Mucosa of descending colon (tissue), 3 donors: ENCODE data around the gene FAM98B. TPM values are rescaled to one million over a fixed set of nuclear protein-coding genes. Genes with fewer than 3 reads are reported as not detected.

Source experiments
- ATAC-seq: fragments of 200-7000 bp; cut with Tn5 transposase; one replicate; pipeline ENCODE4 v1.9.1; 2020; ENCODE audit warnings: mild to moderate bottlenecking, moderate library complexity
- DNase-seq, 3 donors: peaks; one replicate each; pipeline ENCODE4 v3.0.0-alpha.2; 2020
- H3K36me3 ChIP-seq: fragments of 200-600 bp; one replicate; pipeline ENCODE4 v1.8.0; 2021; ENCODE audit warnings: low read depth, mild to moderate bottlenecking
- H3K4me1 ChIP-seq: fragments of 200-600 bp; one replicate; pipeline ENCODE4 v1.8.0; 2021; ENCODE audit warnings: low read depth, mild to moderate bottlenecking
- H3K4me3 ChIP-seq: fragments of 200-600 bp; one replicate; pipeline ENCODE4 v1.8.0; 2021; ENCODE audit warnings: mild to moderate bottlenecking
- H3K9me3 ChIP-seq: fragments of 200-600 bp; one replicate; pipeline ENCODE4 v1.8.0; 2021; ENCODE audit warnings: mild to moderate bottlenecking
- CTCF ChIP-seq: fragments of 200-600 bp; IDR thresholded peaks from one replicate; pipeline ENCODE4 v1.8.0; 2022; ENCODE audit warnings: antibody characterized with exemption, mild to moderate bottlenecking
- intact Hi-C, 2 donors: fragments of 100-400 bp; cut with DNase I in 1 of 2; cut with micrococcal nuclease in 1 of 2; formaldehyde crosslinking; loops; one replicate each; pipeline versions ENCODE4 v1.11.0 to v1.11.1; 2022; cut with DNase I, micrococcal nuclease
- long read RNA-seq, 2 donors: library from polyadenylated mRNA; unstranded; transcript quantifications; one replicate each; pipeline ENCODE4 v2.0.0, GENCODE V29; 2019 to 2021
- total RNA-seq, 3 donors: library from RNA; stranded (reverse); fragmentation: NEBNext Ultra II Directional in 2 of 3; extraction: Animal tissue kit (Norgen Biotek cat#: 25700) in 2 of 3; gene quantifications; one replicate each; pipeline versions ENCODE4 v1.2.1 to v1.2.4, GENCODE V29; 2021 to 2023
- donor health status: DM: no; HTN: no; CAD: no; lungs with moderate emphysema.
- donor health status: DM: no; HTN: no; CAD: no.
- donor health status: DM: no; HTN: yes; CAD: no.

The FAM98B gene
- total RNA-seq = 10 to 100 TPM; 15.8 to 29.7 (median 21.9) TPM
- long read RNA-seq, donor 1, partial matches to known transcripts = 0 of 2 reads
- long read RNA-seq, donor 1, other reads (novel, unspliced or antisense) = 2 of 2 reads
- long read RNA-seq, donor 2 = 0 reads

GRCh38 chr15:38453971-38454695, at the start of gene FAM98B:
Gene FAM98B, plus strand, starts transcription at chr15:38454127. Its CDS starts 35 bp downstream, at chr15:38454162.
- peak within 1 kb of the TSS; percentile 76 for H3K4me3 ChIP-seq
- H3K4me1 ChIP-seq = peaks cover 10% of the 10 kb centered on the region
- ATAC-seq (peak; percentile 99), DNase-seq (peak; percentile 91 to 95 (median 92))
- no peaks in the 10 kb centered on the region for H3K9me3 ChIP-seq
- no peaks in the 10 kb centered on the region for H3K36me3 ChIP-seq
- intact Hi-C loops = no loop called here
- no peak for TF ChIP-seq CTCF

GRCh38 chr15:38406436-38406835, 47.5 kb upstream of the FAM98B start:
- TF ChIP-seq CTCF = no peak
- Histone ChIP-seq H3K9me3 (no peaks in the 10 kb centered on the region), H3K36me3 (no peaks in the 10 kb centered on the region), H3K4me1 (no peaks in the 10 kb centered on the region), H3K4me3 (no peak overlapping the region)
- intact Hi-C loops = no loop called here
- ATAC-seq (no peak), DNase-seq (no peak)

- DNase-seq (no peak), ATAC-seq (no peak)
- H3K4me3 ChIP-seq = no peak overlapping the region
- intact Hi-C loops = no loop called here
- H3K9me3 ChIP-seq = no peaks in the 10 kb centered on the region
- no peaks in the 10 kb centered on the region for H3K4me1 ChIP-seq
- no peak for TF ChIP-seq CTCF
- H3K36me3 ChIP-seq = no peaks in the 10 kb centered on the region
Measured at GRCh38 chr15:38408576-38408975, 45.4 kb upstream of the FAM98B start.

- H3K4me1 ChIP-seq = no peaks in the 10 kb centered on the region
- ATAC-seq = no peak
- H3K9me3 ChIP-seq = no peaks in the 10 kb centered on the region
- H3K36me3 ChIP-seq = no peaks in the 10 kb centered on the region
- H3K4me3 ChIP-seq = no peak overlapping the region
- TF ChIP-seq CTCF = no peak
- intact Hi-C loops = no loop called here
- no peak for DNase-seq
Measured at GRCh38 chr15:38411902-38412301, 42.0 kb upstream of the FAM98B start.

- ATAC-seq = no peak
- no peak for TF ChIP-seq CTCF
- H3K36me3 ChIP-seq = no peaks in the 10 kb centered on the region
Measured at GRCh38 chr15:38412466-38412865, 41.5 kb upstream of the FAM98B start.

More at GRCh38 chr15:38412466-38412865, 41.5 kb upstream of the FAM98B start:
- no peak for DNase-seq
- intact Hi-C loops = no loop called here
- Histone ChIP-seq H3K4me1 (no peaks in the 10 kb centered on the region), H3K4me3 (no peak overlapping the region), H3K9me3 (no peaks in the 10 kb centered on the region)
